A673 (cell line): Measurements from ENCODE around the gene SMARCA4. TPM values are rescaled to one million over a fixed set of nuclear protein-coding genes. Genes with fewer than 3 reads are reported as not detected.

Experiments used
- BruUV-seq: library from RNA; stranded (reverse); fragments of 400-500 nt; replicated peaks from 2 replicates; lab custom pipeline; 2021; lab: Mats Ljungman, UMichigan
- CTCF ChIA-PET: fragments of 300-600 bp; sonication (Branson Sonifier 250); formaldehyde crosslinking; loops from one replicate; lab custom pipeline; 2022; ENCODE audit warnings: antibody characterized with exemption; lab: Charles Lee
- POLR2A ChIA-PET: fragments of 300-600 bp; sonication (Branson Sonifier 250); formaldehyde crosslinking; loops from one replicate; lab custom pipeline; 2022; ENCODE audit warnings: antibody characterized with exemption; ENCODE audit not compliant: low non-redundant PET; lab: Charles Lee
- DNase-seq: peaks from one replicate; pipeline ENCODE4 v3.0.0-alpha.2; 2015; ENCODE audit warnings: low spot score
- H3K27ac ChIP-seq: fragments of 200-600 bp; sonication (generic); 2 replicates; pipeline ENCODE4 v1.5.1; 2016; ENCODE audit warnings: mixed run types, low read depth, mild to moderate bottlenecking, mixed read lengths, antibody characterized with exemption, low read length; ENCODE audit not compliant: poor library complexity, severe bottlenecking
- H3K27me3 ChIP-seq: fragments of 200-600 bp; sonication (generic); replicated peaks from 2 replicates; pipeline ENCODE4 v1.6.1; 2017; ENCODE audit warnings: mixed run types, low read depth, mild to moderate bottlenecking, mixed read lengths, antibody characterized with exemption, low read length; ENCODE audit not compliant: insufficient read depth, poor library complexity
- H3K36me3 ChIP-seq: fragments of 200-600 bp; sonication (generic); 2 replicates; pipeline ENCODE4 v1.6.1; 2016; ENCODE audit warnings: mixed run types, mild to moderate bottlenecking, mixed read lengths, antibody characterized with exemption, low read length; ENCODE audit not compliant: insufficient read depth, poor library complexity, severe bottlenecking
- H3K4me1 ChIP-seq: fragments of 200-600 bp; sonication (generic); 2 replicates; pipeline ENCODE4 v1.6.1; 2017; ENCODE audit warnings: mixed run types, mild to moderate bottlenecking, mixed read lengths, antibody characterized with exemption, low read length; ENCODE audit not compliant: insufficient read depth, poor library complexity, severe bottlenecking
- H3K4me3 ChIP-seq: fragments of 200-600 bp; sonication (generic); 2 replicates; pipeline ENCODE4 v1.5.1; 2016; ENCODE audit warnings: low read depth, mixed run types, mild to moderate bottlenecking, mixed read lengths, low read length; ENCODE audit not compliant: poor library complexity, severe bottlenecking
- H3K9me3 ChIP-seq: fragments of 200-600 bp; sonication (generic); 2 replicates; pipeline ENCODE4 v1.6.1; 2016; ENCODE audit warnings: mixed run types, low read depth, mild to moderate bottlenecking, mixed read lengths, antibody characterized with exemption, low read length; ENCODE audit not compliant: poor library complexity, severe bottlenecking
- EZH2 ChIP-seq: fragments of 200-600 bp; sonication (generic); IDR thresholded peaks from 2 replicates; pipeline ENCODE4 v1.6.1; 2017; ENCODE audit warnings: borderline replicate concordance, low read depth, mild to moderate bottlenecking, mixed read lengths, antibody characterized with exemption, low read length; ENCODE audit not compliant: poor library complexity, severe bottlenecking
- intact Hi-C: fragments of 100-400 bp; cut with micrococcal nuclease; formaldehyde crosslinking; loops from one replicate; pipeline ENCODE4 v1.10.0; 2022; ENCODE audit not compliant: unreplicated experiment
- total RNA-seq: library from RNA; stranded (reverse); gene quantifications from 2 replicates; pipeline ENCODE4 v1.2.3, GENCODE V29; 2021
- TF ChIP-seq, protein P1 (sequence below): fragments of 300-800, 200-600 bp; sonication (generic); conservative IDR thresholded peaks from 2 replicates; pipeline ENCODE4 v1.5.1; 2017; ENCODE audit warnings: low read depth, mild to moderate bottlenecking, antibody characterized with exemption, low read length, moderate library complexity, mixed read lengths

Gene SMARCA4
- total RNA-seq, 1 experiment from 2014 or later, result 307 TPM

DNA sequence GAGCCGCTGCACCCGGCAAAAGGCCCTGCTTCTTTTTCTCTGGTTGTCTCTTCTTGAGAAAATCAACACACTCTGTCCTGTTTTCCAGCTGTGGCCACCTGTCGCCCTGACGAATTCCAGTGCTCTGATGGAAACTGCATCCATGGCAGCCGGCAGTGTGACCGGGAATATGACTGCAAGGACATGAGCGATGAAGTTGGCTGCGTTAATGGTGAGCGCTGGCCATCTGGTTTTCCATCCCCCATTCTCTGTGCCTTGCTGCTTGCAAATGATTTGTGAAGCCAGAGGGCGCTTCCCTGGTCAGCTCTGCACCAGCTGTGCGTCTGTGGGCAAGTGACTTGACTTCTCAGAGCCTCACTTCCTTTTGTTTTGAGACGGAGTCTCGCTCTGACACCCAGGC, 145.6 kb downstream of the SMARCA4 start:
- peak overlapping the region; percentile 39 for H3K27ac ChIP-seq
- ChIA-PET POLR2A (no interaction called here), CTCF (no interaction called here)
- H3K4me3 ChIP-seq, result no peak overlapping the region
- no peaks in the 10 kb centered on the region for H3K27me3 ChIP-seq
- peaks cover 98% of the 10 kb centered on the region for H3K36me3 ChIP-seq
- no TSS peak for BruUV-seq
- no peaks in the 10 kb centered on the region for H3K9me3 ChIP-seq
- no peak for DNase-seq
- H3K4me1 ChIP-seq, result no peaks in the 10 kb centered on the region
- intact Hi-C loops, result no loop called here
- TF ChIP-seq, protein P1, sequence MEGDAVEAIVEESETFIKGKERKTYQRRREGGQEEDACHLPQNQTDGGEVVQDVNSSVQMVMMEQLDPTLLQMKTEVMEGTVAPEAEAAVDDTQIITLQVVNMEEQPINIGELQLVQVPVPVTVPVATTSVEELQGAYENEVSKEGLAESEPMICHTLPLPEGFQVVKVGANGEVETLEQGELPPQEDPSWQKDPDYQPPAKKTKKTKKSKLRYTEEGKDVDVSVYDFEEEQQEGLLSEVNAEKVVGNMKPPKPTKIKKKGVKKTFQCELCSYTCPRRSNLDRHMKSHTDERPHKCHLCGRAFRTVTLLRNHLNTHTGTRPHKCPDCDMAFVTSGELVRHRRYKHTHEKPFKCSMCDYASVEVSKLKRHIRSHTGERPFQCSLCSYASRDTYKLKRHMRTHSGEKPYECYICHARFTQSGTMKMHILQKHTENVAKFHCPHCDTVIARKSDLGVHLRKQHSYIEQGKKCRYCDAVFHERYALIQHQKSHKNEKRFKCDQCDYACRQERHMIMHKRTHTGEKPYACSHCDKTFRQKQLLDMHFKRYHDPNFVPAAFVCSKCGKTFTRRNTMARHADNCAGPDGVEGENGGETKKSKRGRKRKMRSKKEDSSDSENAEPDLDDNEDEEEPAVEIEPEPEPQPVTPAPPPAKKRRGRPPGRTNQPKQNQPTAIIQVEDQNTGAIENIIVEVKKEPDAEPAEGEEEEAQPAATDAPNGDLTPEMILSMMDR, result no peak
- TF ChIP-seq EZH2, result no peak

DNA sequence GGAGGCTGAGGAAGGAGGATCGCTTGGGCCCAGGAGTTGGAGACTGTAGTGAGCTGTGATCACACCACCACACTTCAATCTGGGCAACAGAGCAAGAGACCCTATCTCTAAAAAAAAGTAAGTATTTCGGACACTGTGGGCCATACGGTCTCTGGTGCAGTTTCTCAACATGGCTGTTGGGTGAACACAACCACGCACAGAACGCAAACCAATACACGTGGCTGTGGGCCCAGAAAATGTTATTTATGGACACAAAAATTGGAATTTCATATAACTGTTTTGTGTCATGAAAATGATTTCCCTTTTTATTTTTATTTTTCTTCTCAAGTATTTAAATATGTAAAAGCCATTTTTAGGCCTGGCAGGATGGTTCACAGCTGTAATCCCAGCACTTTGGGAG, 147.9 kb downstream of the SMARCA4 start:
- ChIA-PET CTCF (no interaction called here), POLR2A (no interaction called here)
- TF ChIP-seq EZH2, result no peak
- TF ChIP-seq, protein P1, result no peak
- no TSS peak for BruUV-seq
- Histone ChIP-seq H3K27ac (no peak overlapping the region), H3K36me3 (peaks cover 97% of the 10 kb centered on the region), H3K27me3 (no peaks in the 10 kb centered on the region), H3K4me1 (no peaks in the 10 kb centered on the region), H3K4me3 (no peak overlapping the region), H3K9me3 (no peaks in the 10 kb centered on the region)
- DNase-seq, result no peak
- intact Hi-C loops, result no loop called here

DNA sequence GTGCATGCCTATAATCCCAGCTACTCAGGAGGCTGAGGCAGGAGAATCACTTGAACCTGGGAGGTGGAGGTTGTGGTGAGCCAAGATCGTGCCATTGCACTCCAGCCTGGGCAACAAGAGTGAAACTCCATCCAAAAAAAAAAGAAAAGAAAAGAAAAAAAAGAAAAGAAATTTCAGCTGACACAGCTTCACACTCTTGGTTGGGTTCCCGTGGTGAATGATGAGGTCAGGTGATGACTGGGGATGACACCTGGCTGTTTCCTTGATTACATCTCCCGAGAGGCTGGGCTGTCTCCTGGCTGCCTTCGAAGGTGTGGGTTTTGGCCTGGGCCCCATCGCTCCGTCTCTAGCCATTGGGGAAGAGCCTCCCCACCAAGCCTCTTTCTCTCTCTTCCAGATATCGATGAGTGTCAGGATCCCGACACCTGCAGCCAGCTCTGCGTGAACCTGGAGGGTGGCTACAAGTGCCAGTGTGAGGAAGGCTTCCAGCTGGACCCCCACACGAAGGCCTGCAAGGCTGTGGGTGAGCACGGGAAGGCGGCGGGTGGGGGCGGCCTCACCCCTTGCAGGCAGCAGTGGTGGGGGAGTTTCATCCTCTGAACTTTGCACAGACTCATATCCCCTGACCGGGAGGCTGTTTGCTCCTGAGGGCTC, 150.4 kb downstream of the SMARCA4 start:
- Histone ChIP-seq H3K36me3 (peaks cover 97% of the 10 kb centered on the region), H3K4me1 (no peaks in the 10 kb centered on the region), H3K4me3 (no peak overlapping the region), H3K27ac (no peak overlapping the region), H3K27me3 (no peaks in the 10 kb centered on the region), H3K9me3 (no peaks in the 10 kb centered on the region)
- CTCF ChIA-PET, result no interaction called here
- POLR2A ChIA-PET, result no interaction called here
- no TSS peak for BruUV-seq
- DNase-seq, result no peak
- intact Hi-C loops, result no loop called here
- no peak for TF ChIP-seq EZH2
- TF ChIP-seq, protein P1, result no peak
